ENCODE results near the gene TMEM132D.
"Not testable (repeated sequence)": the region's sequence is repeated elsewhere in the genome, so short reads cannot be mapped to it uniquely, and the experiment has no call there.

TMEM132D gene

GRCh38 chr12:129067491-129067890 lies 836.3 kb downstream of the TMEM132D start:
- DNase-seq (ENCODE audit: low read depth): no peak

DNA sequence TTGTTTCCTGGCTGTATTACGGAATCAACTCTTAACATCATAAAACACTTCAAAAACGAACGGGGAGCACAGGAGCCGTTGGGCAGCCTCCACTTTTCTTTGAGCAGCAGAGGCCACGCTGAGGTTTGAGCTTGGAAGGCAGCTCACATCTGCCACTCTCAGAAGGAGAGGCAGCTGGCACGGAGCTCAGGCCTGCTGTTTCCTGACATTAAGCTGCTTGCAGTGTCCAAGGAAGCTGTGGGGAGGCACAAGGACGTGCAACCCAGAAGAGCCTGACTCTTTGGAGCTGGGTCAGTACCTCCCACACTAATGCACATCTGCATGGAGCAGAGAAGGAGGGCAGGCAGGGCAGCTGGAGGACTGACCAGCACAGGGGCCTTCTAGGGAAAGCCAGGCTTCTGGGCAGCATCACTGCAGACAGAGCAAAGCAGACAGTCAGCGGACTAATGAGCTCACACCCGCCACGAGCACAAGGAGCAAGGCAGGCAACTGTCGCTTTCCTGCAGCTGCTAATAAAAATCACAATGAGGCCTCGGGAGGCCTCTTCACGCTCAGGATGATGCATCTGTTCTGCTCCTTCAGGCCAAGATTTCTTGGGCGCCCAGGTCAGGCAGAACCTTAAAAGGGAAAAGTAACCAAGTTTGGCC lies 839.5 kb downstream of the TMEM132D start:
- DNase-seq (ENCODE audit: low read depth): no peak

GRCh38 chr12:129063600-129063999 lies 840.2 kb downstream of the TMEM132D start:
- DNase-seq (ENCODE audit: low read depth): no peak

DNA sequence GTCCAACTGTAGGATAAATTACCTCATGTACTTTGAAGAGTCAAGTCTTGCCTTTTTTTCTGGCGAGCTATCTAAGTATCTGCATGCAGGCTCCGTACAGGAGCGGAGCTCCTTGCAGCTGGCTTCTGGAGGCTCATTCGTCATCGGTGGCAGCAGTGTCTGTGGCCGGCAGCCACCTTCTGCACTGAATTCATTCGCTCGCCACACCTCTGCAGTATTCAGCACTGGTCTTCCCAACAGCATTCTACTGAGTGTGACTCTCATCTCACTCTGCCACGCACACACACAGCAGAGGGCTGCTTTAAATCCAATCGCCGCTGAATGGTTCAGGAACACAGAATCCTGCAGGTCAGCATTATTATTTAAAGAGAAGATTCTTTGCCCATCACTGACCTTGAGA lies 850.6 kb downstream of the TMEM132D start:
- no peak for DNase-seq (ENCODE audit: low read depth)

- DNase-seq (ENCODE audit: low read depth): no peak
Observed at GRCh38 chr12:129052373-129052772, 851.5 kb downstream of the TMEM132D start.

GRCh38 chr12:129049917-129050316 lies 853.9 kb downstream of the TMEM132D start:
- DNase-seq (ENCODE audit: low read depth): no peak

GRCh38 chr12:129043334-129043733 lies 860.5 kb downstream of the TMEM132D start:
- not testable (repeated sequence) for DNase-seq (ENCODE audit: low read depth)

GRCh38 chr12:129036135-129036534 lies 867.7 kb downstream of the TMEM132D start:
- DNase-seq (ENCODE audit: low read depth): no peak

GRCh38 chr12:129034558-129035289 lies 869.1 kb downstream of the TMEM132D start:
- DNase-seq (ENCODE audit: low read depth): no peak

DNA sequence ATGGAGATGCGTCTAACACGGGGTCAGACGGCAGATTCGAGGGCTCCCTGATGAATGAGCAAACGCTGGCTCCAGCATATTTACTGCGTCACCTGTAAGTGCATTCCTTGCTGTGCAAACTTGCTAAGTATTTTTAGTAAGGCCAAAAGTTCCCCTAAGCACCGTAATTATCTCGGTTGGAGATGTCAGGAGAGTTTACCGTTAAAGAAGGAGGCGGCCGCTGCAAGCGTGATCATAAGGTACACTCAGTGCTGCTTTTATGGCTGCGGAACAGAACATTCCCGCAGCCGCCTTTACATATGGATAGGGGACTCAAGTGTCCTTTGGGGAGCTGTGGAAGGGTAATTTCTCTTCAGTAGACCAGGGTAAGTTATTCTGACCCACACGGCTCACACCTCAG lies 875.0 kb downstream of the TMEM132D start:
- DNase-seq (ENCODE audit: low read depth): no peak

- no peak for DNase-seq (ENCODE audit: low read depth)
Observed at GRCh38 chr12:129025055-129025454, 878.8 kb downstream of the TMEM132D start.
